GM23248 (cell line): ENCODE data around the gene KRTAP9-6. TPM values are rescaled to one million over a fixed set of nuclear protein-coding genes. Genes with fewer than 3 reads are reported as not detected.

Source experiments
- DNase-seq: peaks from one replicate; pipeline ENCODE4 v3.0.0-alpha.2; 2015
- H2AFZ ChIP-seq: fragments of 200-600 bp; sonication (generic); 2 replicates; pipeline ENCODE4 v1.6.1; 2016; ENCODE audit warnings: antibody characterized with exemption
- H3F3A ChIP-seq: fragments of 200-600 bp; sonication (generic); 2 replicates; pipeline ENCODE4 v1.6.1; 2016; ENCODE audit warnings: mild to moderate bottlenecking, antibody characterized with exemption, mixed run types; ENCODE audit not compliant: insufficient read depth
- H3K27ac ChIP-seq: fragments of 200-600 bp; sonication (generic); 2 replicates; pipeline ENCODE4 v1.5.1; 2016; ENCODE audit warnings: mild to moderate bottlenecking
- H3K27me3 ChIP-seq: fragments of 200-600 bp; sonication (generic); replicated peaks from 2 replicates; pipeline ENCODE4 v1.6.1; 2016; ENCODE audit warnings: mild to moderate bottlenecking; ENCODE audit not compliant: insufficient read depth
- H3K36me3 ChIP-seq: fragments of 200-600 bp; sonication (generic); 2 replicates; pipeline ENCODE4 v1.6.1; 2016; ENCODE audit warnings: low read depth, mild to moderate bottlenecking
- H3K4me1 ChIP-seq: fragments of 200-600 bp; sonication (generic); 2 replicates; pipeline ENCODE4 v1.6.1; 2016; ENCODE audit warnings: mild to moderate bottlenecking; ENCODE audit not compliant: insufficient read depth
- H3K4me2 ChIP-seq: fragments of 200-600 bp; sonication (generic); one replicate; pipeline ENCODE4 v1.6.1; 2016; ENCODE audit warnings: mild to moderate bottlenecking; ENCODE audit not compliant: unreplicated experiment
- H3K4me3 ChIP-seq: fragments of 200-600 bp; sonication (generic); 2 replicates; pipeline ENCODE4 v1.5.1; 2016; ENCODE audit warnings: mild to moderate bottlenecking
- H3K79me2 ChIP-seq: fragments of 200-600 bp; sonication (generic); 2 replicates; pipeline ENCODE4 v1.6.1; 2016; ENCODE audit warnings: mild to moderate bottlenecking; ENCODE audit not compliant: insufficient read depth
- H3K9ac ChIP-seq: fragments of 200-600 bp; sonication (generic); 2 replicates; pipeline ENCODE4 v1.6.1; 2016; ENCODE audit warnings: mild to moderate bottlenecking
- H3K9me2 ChIP-seq: fragments of 200-600 bp; sonication (generic); 2 replicates; pipeline ENCODE4 v1.6.1; 2016; ENCODE audit warnings: mixed run types, mild to moderate bottlenecking, moderate library complexity; ENCODE audit not compliant: insufficient read depth
- H3K9me3 ChIP-seq: fragments of 200-600 bp; sonication (generic); one replicate; pipeline ENCODE4 v1.6.1; 2017; ENCODE audit warnings: low read depth
- H4K20me1 ChIP-seq: fragments of 200-600 bp; sonication (generic); 2 replicates; pipeline ENCODE4 v1.6.0; 2016; ENCODE audit not compliant: insufficient read depth
- EZH2 ChIP-seq: fragments of 200-600 bp; sonication (generic); IDR thresholded peaks from 2 replicates; pipeline ENCODE4 v1.6.1; 2018; ENCODE audit warnings: antibody characterized with exemption, mild to moderate bottlenecking; ENCODE audit not compliant: insufficient read depth, poor library complexity, severe bottlenecking
- EZH2phosphoT487 ChIP-seq: fragments of 200-600 bp; sonication (generic); IDR thresholded peaks from 2 replicates; pipeline ENCODE4 v1.6.1; 2018; ENCODE audit warnings: antibody characterized with exemption, moderate library complexity, mild to moderate bottlenecking, low read depth; ENCODE audit not compliant: insufficient read depth
- WGBS, 2 experiments: methylation state at CpG; one replicate each; pipeline ENCODE4 v1.1.6; 2015 to 2017; ENCODE audit warnings: low lambda C conversion rate in 2 of 2, low coverage in 1 of 2; ENCODE audit errors: missing lambda C conversion rate in 2 of 2; 5-methylcytosine and 5-hydroxymethylcytosine counted together
- in situ Hi-C: fragments of 300-500 bp; cut with MboI; formaldehyde crosslinking; loops from 2 replicates; pipeline ENCODE4 v1.15.0; 2020
- polyA plus RNA-seq: library from polyadenylated mRNA; unstranded; fragments of >200 nt; fragmentation: Nextera tagmentation; extraction: Ambion mirVana; gene quantifications from 2 replicates; pipeline ENCODE4 v1.2.1, GENCODE V29; 2016
- total RNA-seq: library from RNA; depleted of rRNA; stranded (reverse); fragments of >200 nt; shearing (Covaris generic); gene quantifications from 2 replicates; pipeline ENCODE4 v1.2.3, GENCODE V29; 2014

Gene KRTAP9-6
- total and polyA plus RNA-seq, 2 experiments from 2014 or later: not detected

DNA sequence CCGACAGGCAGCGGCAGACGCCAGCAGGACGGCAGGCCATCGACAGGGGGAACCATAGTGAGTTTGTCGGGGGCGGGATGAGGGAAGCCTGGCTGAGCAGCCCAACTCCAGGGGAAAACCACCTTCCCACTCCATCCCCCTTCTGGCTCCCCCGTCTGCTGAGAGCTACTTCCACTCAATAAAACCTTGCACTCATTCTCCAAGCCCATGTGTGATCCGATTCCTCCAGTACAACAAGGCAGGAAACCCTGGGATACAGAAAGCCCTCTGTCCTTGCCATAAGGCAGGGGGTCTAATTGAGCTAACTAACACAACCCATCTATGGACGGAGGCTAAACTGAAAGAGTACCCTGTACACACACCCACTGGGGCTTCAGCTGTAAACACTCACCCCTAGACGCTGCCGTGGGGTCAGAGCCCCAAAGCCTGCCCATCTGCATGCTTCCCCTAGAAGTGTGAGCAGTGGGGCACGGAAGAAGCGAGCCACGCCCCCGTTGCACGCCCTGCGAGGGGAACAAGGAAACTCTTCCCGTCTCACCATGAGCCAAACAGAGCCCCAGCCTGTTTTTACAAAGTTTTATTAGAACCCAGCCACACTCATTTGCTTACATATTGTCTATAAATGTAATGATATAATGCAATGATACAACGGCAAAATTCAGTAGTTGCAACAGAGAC lies 33.4 kb downstream of the KRTAP9-6 start:
- H3F3A ChIP-seq: no peaks in the 10 kb centered on the region
- H3K27ac ChIP-seq: no peak overlapping the region
- in situ Hi-C loops: no loop called here
- H3K79me2 ChIP-seq: no peaks in the 10 kb centered on the region
- H2AFZ ChIP-seq: no peak overlapping the region
- TF ChIP-seq EZH2 (no peak), EZH2phosphoT487 (no peak)
- H3K36me3 ChIP-seq: no peaks in the 10 kb centered on the region
- no peaks in the 10 kb centered on the region for H3K9me3 ChIP-seq
- H3K4me2 ChIP-seq: no peak overlapping the region
- H3K4me3 ChIP-seq: no peak overlapping the region
- 91 to 93% methylated on average over 20 of the region's 20 CpGs for WGBS, 2 experiments
- no peaks in the 10 kb centered on the region for H3K9me2 ChIP-seq
- H3K4me1 ChIP-seq: no peaks in the 10 kb centered on the region
- H4K20me1 ChIP-seq: no peaks in the 10 kb centered on the region
- no peak overlapping the region for H3K9ac ChIP-seq
- no peaks in the 10 kb centered on the region for H3K27me3 ChIP-seq
- DNase-seq: no peak

DNA sequence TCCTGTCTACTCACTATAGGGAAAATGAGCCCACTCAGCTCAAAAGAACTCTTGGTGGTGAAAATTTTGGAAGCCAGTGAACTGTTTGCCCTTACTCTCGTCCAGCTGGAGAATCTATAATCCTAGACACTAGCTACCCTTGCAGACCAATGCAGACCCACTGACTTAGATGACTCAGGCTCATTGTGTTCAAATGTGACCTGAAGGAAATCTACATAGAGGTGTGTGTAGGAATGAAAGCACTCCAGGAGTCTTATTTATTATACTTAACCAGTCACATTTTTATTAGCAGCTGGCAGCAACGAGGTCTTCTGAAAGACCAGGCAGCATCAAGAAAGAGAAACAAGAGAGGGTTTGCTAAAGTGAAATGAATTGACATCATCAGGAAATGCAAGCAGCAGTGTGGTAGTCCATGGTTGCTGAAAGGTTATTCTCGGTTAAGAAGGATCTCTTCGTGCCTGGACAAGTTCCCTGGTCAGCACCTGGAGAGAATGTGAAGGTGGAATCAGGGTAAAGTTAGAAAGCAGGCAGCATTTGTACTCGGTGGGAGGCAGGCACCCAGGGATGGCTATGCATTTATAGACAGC lies 36.1 kb downstream of the KRTAP9-6 start:
- Histone ChIP-seq H3F3A (no peaks in the 10 kb centered on the region), H3K9ac (no peak overlapping the region), H3K4me2 (no peak overlapping the region), H4K20me1 (no peaks in the 10 kb centered on the region), H3K4me1 (no peaks in the 10 kb centered on the region), H3K4me3 (no peak overlapping the region), H3K27me3 (no peaks in the 10 kb centered on the region), H2AFZ (no peak overlapping the region), H3K27ac (no peak overlapping the region), H3K79me2 (no peaks in the 10 kb centered on the region), H3K9me3 (no peaks in the 10 kb centered on the region), H3K36me3 (no peaks in the 10 kb centered on the region), H3K9me2 (no peaks in the 10 kb centered on the region)
- WGBS, 2 experiments: 59 to 62% methylated on average over 5 of the region's 5 CpGs
- no peak for DNase-seq
- in situ Hi-C loops: no loop called here
- TF ChIP-seq EZH2 (no peak), EZH2phosphoT487 (no peak)

DNA sequence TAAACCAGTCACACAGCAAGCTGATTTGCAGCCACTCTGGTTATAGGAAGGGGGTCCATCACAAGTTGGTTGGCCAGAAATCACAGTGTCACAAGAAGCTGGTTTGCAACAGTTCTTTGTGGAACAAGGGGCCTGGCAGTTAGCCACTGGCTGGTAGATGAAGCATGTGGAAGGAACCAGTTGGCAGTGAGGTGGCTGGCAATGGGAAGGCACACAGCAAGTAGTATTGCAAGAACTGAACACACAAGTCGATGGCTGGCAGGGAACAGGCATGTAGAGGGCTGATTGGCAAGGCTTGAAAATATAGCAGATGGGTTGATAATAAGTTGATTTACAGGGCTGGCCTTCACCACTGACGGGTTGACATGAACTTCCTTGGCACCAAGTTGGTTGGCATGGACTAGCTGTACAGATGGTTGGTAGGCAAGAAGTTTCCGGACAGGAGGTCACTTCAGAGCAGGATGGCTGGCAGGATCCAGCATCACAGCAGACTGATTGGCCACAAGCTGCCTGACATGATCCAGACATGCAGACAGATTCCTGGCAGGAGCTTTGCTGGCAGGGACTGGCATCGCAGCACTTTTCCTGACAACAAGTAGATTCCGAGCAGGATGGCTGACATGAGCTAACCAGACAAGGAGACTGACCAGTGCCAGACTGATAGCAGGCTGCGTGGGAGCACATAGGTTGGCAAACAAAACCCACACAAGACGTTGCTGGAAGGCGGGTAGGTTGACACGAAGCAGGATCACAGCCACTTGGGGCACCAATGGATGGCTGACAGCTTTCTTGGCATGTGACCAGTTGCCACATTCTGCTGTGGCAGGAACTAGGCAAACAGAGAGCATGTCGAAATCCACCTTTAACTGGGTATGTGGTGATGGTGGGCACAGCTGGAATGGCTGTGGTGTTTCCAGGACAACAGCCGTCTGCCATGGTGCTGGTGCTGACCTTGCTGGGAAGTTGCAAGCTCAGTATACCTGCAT lies 37.0 kb downstream of the KRTAP9-6 start, which contains the start of gene KRTAP29-1:
TSS of gene KRTAP29-1 (minus strand) at position 936 of the 986 bp plus-strand sequence. CDS start at position 936, 0 bp downstream.
- H3K9me3 ChIP-seq: no peaks in the 10 kb centered on the region
- H3K36me3 ChIP-seq: no peaks in the 10 kb centered on the region
- H3K4me3 ChIP-seq: no peak within 1 kb of the TSS
- H3K27ac ChIP-seq: no peak within 1 kb of the TSS
- H3K27me3 ChIP-seq: no peaks in the 10 kb centered on the region
- no peak within 1 kb of the TSS for H3K9ac ChIP-seq
- no peaks in the 10 kb centered on the region for H3F3A ChIP-seq
- H3K4me1 ChIP-seq: no peaks in the 10 kb centered on the region
- H3K4me2 ChIP-seq: no peak within 1 kb of the TSS
- WGBS, 2 experiments: 26% methylated on average over 11 of the region's 11 CpGs
- in situ Hi-C loops: no loop called here
- no peaks in the 10 kb centered on the region for H4K20me1 ChIP-seq
- H3K9me2 ChIP-seq: no peaks in the 10 kb centered on the region
- TF ChIP-seq EZH2 (no peak), EZH2phosphoT487 (no peak)
- no peak for DNase-seq
- no peaks in the 10 kb centered on the region for H3K79me2 ChIP-seq
- no peak within 1 kb of the TSS for H2AFZ ChIP-seq

DNA sequence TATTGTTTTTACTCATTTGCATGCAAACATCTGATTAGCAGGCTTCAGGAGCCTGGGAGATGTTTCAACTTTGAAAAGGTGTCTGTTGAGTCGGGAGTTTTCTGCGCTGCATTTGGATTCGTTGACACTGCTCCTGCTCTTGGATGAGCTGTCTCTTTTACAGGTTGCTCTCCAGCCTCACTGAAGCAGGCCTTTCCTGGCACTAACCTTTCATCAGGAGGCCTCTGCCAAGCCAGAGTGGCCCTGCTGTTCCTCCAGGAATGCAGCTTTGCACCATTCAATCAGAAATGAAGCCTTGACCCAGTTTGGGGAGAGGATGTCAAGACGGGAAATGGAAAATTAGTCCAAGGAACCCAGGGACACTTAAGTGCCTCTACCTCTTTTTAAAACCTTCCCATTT lies 37.8 kb downstream of the KRTAP9-6 start:
- Histone ChIP-seq H3F3A (no peaks in the 10 kb centered on the region), H3K36me3 (no peaks in the 10 kb centered on the region), H3K27me3 (no peaks in the 10 kb centered on the region), H3K9me2 (no peaks in the 10 kb centered on the region), H3K27ac (no peak overlapping the region), H3K4me2 (no peak overlapping the region), H4K20me1 (no peaks in the 10 kb centered on the region), H3K9me3 (no peaks in the 10 kb centered on the region), H3K9ac (no peak overlapping the region), H2AFZ (no peak overlapping the region), H3K4me1 (no peaks in the 10 kb centered on the region), H3K4me3 (no peak overlapping the region), H3K79me2 (no peaks in the 10 kb centered on the region)
- DNase-seq: no peak
- WGBS, 2 experiments: 40 to 50% methylated on average over 4 of the region's 4 CpGs
- TF ChIP-seq EZH2: no peak
- no peak for TF ChIP-seq EZH2phosphoT487
- in situ Hi-C loops: no loop called here
